ENCODE results near the gene KCNQ1. TPM values are rescaled to one million over a fixed set of nuclear protein-coding genes. Genes with fewer than 3 reads are reported as not detected.

The KCNQ1 gene
- total RNA-seq, 1 experiment from 2014 or later, result not detected

DNA sequence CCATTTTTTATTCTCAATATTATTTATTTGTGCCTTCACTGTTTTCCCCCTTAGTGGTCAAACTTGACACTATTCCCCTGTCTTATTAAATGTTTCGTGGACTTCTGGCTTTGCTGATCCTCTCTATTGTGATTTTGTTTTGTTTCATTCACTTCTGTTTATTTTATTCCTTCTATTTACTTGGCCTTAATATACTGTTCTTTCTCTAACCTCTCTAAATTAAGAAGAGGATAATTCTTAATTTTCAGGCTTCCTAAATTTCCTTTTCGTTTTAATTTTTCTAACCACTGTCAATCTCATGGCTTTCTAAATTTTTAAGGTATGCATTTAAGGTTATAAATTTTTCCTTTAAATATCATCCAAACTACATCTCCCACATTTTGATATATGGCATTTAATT lies 338.0 kb downstream of the KCNQ1 start:
- peaks cover 7% of the 10 kb centered on the region for H3K4me1 ChIP-seq (replicated peaks; ENCODE audit: insufficient read depth)
- H4K20me1 ChIP-seq (ENCODE audit: insufficient read depth), result no peaks in the 10 kb centered on the region
- H3K4me3 ChIP-seq, result no peak overlapping the region
- H3K27ac ChIP-seq, result no peak overlapping the region
- H3K36me3 ChIP-seq (ENCODE audit: low read depth), result no peaks in the 10 kb centered on the region
- no TSS peak for BruUV-seq (replicated peaks)
- no peaks in the 10 kb centered on the region for H3K27me3 ChIP-seq (ENCODE audit: insufficient read depth, low read depth)
- no peak overlapping the region for H2AFZ ChIP-seq
- no peaks in the 10 kb centered on the region for H3K9me3 ChIP-seq (ENCODE audit: insufficient read depth, low read depth)
- CTCF ChIA-PET, result no interaction called here
- H3K79me2 ChIP-seq (ENCODE audit: low read depth), result no peaks in the 10 kb centered on the region
- H3K4me2 ChIP-seq, result no peak overlapping the region
- intact Hi-C loops (cut with micrococcal nuclease; ENCODE audit: unreplicated experiment), result no loop called here
- TF ChIP-seq EZH2 (IDR thresholded peaks at IDR 0.05; ENCODE audit: low read depth) (no peak), CTCF (conservative IDR thresholded peaks at IDR 0.05) (no peak)
- DNase-seq, result no peak
- no peaks in the 10 kb centered on the region for H3K9me2 ChIP-seq (ENCODE audit: insufficient read depth)
- no peaks in the 10 kb centered on the region for H3F3A ChIP-seq (ENCODE audit: insufficient read depth, low read depth)
- POLR2A ChIA-PET (ENCODE audit: unreplicated experiment), result no interaction called here

DNA sequence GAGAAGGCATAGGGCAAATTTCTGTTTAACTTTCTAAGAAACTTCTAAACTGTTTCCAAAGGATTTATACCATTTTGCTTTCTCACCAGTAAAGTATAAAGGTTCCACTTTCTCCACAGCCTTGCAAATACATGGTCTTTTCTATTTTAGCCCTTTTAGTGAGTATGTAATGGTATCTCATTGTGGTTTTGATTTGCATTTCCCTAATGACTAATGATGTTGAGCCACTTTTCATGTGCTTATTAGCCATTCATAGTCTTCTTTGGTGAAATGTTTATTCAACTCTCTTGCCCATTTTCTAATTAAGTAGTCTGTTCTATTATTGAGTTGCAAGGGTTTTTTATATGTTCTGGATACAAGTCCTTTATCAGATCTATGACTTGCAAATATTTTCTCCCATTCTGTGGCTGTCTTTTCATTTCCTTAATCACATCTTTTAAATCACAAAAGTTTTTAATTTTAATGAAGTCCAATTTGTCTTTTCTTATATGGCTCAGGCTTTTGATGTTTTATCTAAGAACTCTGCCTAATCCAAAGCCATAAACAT lies 338.8 kb downstream of the KCNQ1 start:
- Histone ChIP-seq H3K4me2 (no peak overlapping the region), H3K9me3 (ENCODE audit: insufficient read depth, low read depth) (no peaks in the 10 kb centered on the region), H3K27ac (no peak overlapping the region), H3K36me3 (ENCODE audit: low read depth) (no peaks in the 10 kb centered on the region), H4K20me1 (ENCODE audit: insufficient read depth) (no peaks in the 10 kb centered on the region), H3K9me2 (ENCODE audit: insufficient read depth) (no peaks in the 10 kb centered on the region), H3K4me1 (replicated peaks; ENCODE audit: insufficient read depth) (peaks cover 4% of the 10 kb centered on the region), H3K4me3 (no peak overlapping the region), H3K27me3 (ENCODE audit: insufficient read depth, low read depth) (no peaks in the 10 kb centered on the region), H3F3A (ENCODE audit: insufficient read depth, low read depth) (no peaks in the 10 kb centered on the region), H3K79me2 (ENCODE audit: low read depth) (no peaks in the 10 kb centered on the region), H2AFZ (no peak overlapping the region)
- DNase-seq, result no peak
- intact Hi-C loops (cut with micrococcal nuclease; ENCODE audit: unreplicated experiment), result no loop called here
- ChIA-PET CTCF (no interaction called here), POLR2A (ENCODE audit: unreplicated experiment) (no interaction called here)
- BruUV-seq (replicated peaks), result no TSS peak
- TF ChIP-seq EZH2 (IDR thresholded peaks at IDR 0.05; ENCODE audit: low read depth), result no peak
- no peak for TF ChIP-seq CTCF (conservative IDR thresholded peaks at IDR 0.05)

- DNase-seq, result no peak
- Histone ChIP-seq H3K79me2 (ENCODE audit: low read depth) (no peaks in the 10 kb centered on the region), H3K36me3 (ENCODE audit: low read depth) (no peaks in the 10 kb centered on the region), H3F3A (ENCODE audit: insufficient read depth, low read depth) (no peaks in the 10 kb centered on the region), H3K4me3 (no peak overlapping the region), H3K9me2 (ENCODE audit: insufficient read depth) (no peaks in the 10 kb centered on the region), H3K27me3 (ENCODE audit: insufficient read depth, low read depth) (no peaks in the 10 kb centered on the region; the same call in 1 of the 2 replicates), H3K9me3 (ENCODE audit: insufficient read depth, low read depth) (no peaks in the 10 kb centered on the region), H4K20me1 (ENCODE audit: insufficient read depth) (no peaks in the 10 kb centered on the region), H3K4me1 (replicated peaks; ENCODE audit: insufficient read depth) (no peaks in the 10 kb centered on the region), H3K27ac (no peak overlapping the region), H3K4me2 (no peak overlapping the region), H2AFZ (no peak overlapping the region)
- ChIA-PET POLR2A (ENCODE audit: unreplicated experiment) (no interaction called here), CTCF (no interaction called here)
- intact Hi-C loops (cut with micrococcal nuclease; ENCODE audit: unreplicated experiment), result no loop called here
- TF ChIP-seq CTCF (conservative IDR thresholded peaks at IDR 0.05), result no peak
- TF ChIP-seq EZH2 (IDR thresholded peaks at IDR 0.05; ENCODE audit: low read depth), result no peak
- no TSS peak for BruUV-seq (replicated peaks)
These were observed 343.0 kb downstream of the KCNQ1 start for GRCh38 chr11:2787816-2788167.
